HepG2 (cell line): ENCODE data around the gene LRRC39. TPM values are rescaled to one million over a fixed set of nuclear protein-coding genes. Genes with fewer than 3 reads are reported as not detected.

Experiments used
- ATM ChIP-seq: fragments of 450-650 bp; IDR thresholded peaks from 2 replicates; pipeline ENCODE4 v1.7.1; 2017; ENCODE audit warnings: mild to moderate bottlenecking, borderline replicate concordance
- BRF2 ChIP-seq: sonication (generic); formaldehyde crosslinking; IDR thresholded peaks from 2 replicates; pipeline ENCODE4 v1.8.1; 2022; ENCODE audit warnings: mild to moderate bottlenecking, missing genetic modification reagents
- CREB1 ChIP-seq, 2 experiments: fragments of 450-650 bp in 1 of 2; IDR thresholded peaks; 2 replicates each; pipeline ENCODE4 v1.6.1; 2016 to 2017; ENCODE audit warnings: control low read depth in 1 of 2, mild to moderate bottlenecking in 1 of 2, missing compliant biosample characterization in 1 of 2, missing genetic modification characterization in 1 of 2
- CTCF ChIP-seq: sonication (generic); formaldehyde crosslinking; IDR thresholded peaks from 2 replicates; pipeline ENCODE4 v1.5.0; 2020; ENCODE audit warnings: mild to moderate bottlenecking, missing genetic modification reagents, moderate library complexity
- ELF3 ChIP-seq: IDR thresholded peaks from 2 replicates; pipeline ENCODE4 v1.6.1; 2016; ENCODE audit warnings: missing genetic modification reagents, missing compliant biosample characterization
- GLMP ChIP-seq: sonication (generic); formaldehyde crosslinking; IDR thresholded peaks from 2 replicates; pipeline ENCODE4 v1.9.0; 2021; ENCODE audit warnings: missing genetic modification reagents, mild to moderate bottlenecking, borderline replicate concordance
- ISL2 ChIP-seq: sonication (generic); formaldehyde crosslinking; IDR thresholded peaks from 2 replicates; pipeline ENCODE4 v1.5.0; 2020; ENCODE audit warnings: missing genetic modification reagents
- MXI1 ChIP-seq: IDR thresholded peaks from 3 replicates; pipeline ENCODE4 v1.6.1; 2012; ENCODE audit warnings: low read depth, low read length, inconsistent platforms, borderline replicate concordance
- SAFB2 ChIP-seq: sonication (generic); formaldehyde crosslinking; IDR thresholded peaks from 2 replicates; pipeline ENCODE4 v1.5.1; 2020; ENCODE audit warnings: missing genetic modification reagents, low read depth, mild to moderate bottlenecking, borderline replicate concordance
- SNAPC5 ChIP-seq: sonication (generic); formaldehyde crosslinking; IDR thresholded peaks from 2 replicates; pipeline ENCODE4 v1.8.1; 2023; ENCODE audit warnings: mild to moderate bottlenecking, missing genetic modification reagents, borderline replicate concordance
- TBL1XR1 ChIP-seq: fragments of 150-350 bp; IDR thresholded peaks from 2 replicates; pipeline ENCODE4 v1.6.1; 2014; ENCODE audit warnings: borderline replicate concordance, low read length; ENCODE audit not compliant: partially characterized antibody
- YEATS4 ChIP-seq: sonication (generic); formaldehyde crosslinking; IDR thresholded peaks from 2 replicates; pipeline ENCODE4 v1.4.0; 2020; ENCODE audit warnings: missing genetic modification reagents, borderline replicate concordance
- ZFP82 ChIP-seq: sonication (generic); formaldehyde crosslinking; IDR thresholded peaks from 2 replicates; pipeline ENCODE4 v1.5.1; 2020; ENCODE audit warnings: mild to moderate bottlenecking, missing genetic modification reagents, borderline replicate concordance
- ZNF124 ChIP-seq: sonication (generic); formaldehyde crosslinking; IDR thresholded peaks from 2 replicates; pipeline ENCODE4 v1.4.0; 2020; ENCODE audit warnings: missing genetic modification reagents
- ZNF282 ChIP-seq: fragments of 450-650 bp; IDR thresholded peaks from 2 replicates; pipeline ENCODE4 v1.6.1; 2018; ENCODE audit not compliant: partially characterized antibody
- ZNF335 ChIP-seq: sonication (generic); formaldehyde crosslinking; IDR thresholded peaks from 2 replicates; pipeline ENCODE4 v1.4.0; 2020; ENCODE audit warnings: missing genetic modification reagents
- ZNF629 ChIP-seq: sonication (generic); formaldehyde crosslinking; conservative IDR thresholded peaks from 2 replicates; pipeline ENCODE4 v1.5.0; 2020; ENCODE audit warnings: missing genetic modification reagents
- ZNF780A ChIP-seq: sonication (generic); formaldehyde crosslinking; IDR thresholded peaks from 2 replicates; pipeline ENCODE4 v1.8.0; 2022; ENCODE audit warnings: mild to moderate bottlenecking, missing genetic modification reagents, moderate library complexity
- ZNF782 ChIP-seq: sonication (generic); formaldehyde crosslinking; IDR thresholded peaks from 2 replicates; pipeline ENCODE4 v1.4.0; 2020; ENCODE audit warnings: missing genetic modification reagents, mild to moderate bottlenecking, borderline replicate concordance
- ZNF850 ChIP-seq: sonication (generic); formaldehyde crosslinking; conservative IDR thresholded peaks from 2 replicates; pipeline ENCODE4 v1.9.0; 2021; ENCODE audit warnings: mild to moderate bottlenecking, missing genetic modification reagents
- ZNF891 ChIP-seq: sonication (generic); formaldehyde crosslinking; IDR thresholded peaks from 2 replicates; pipeline ENCODE4 v1.5.0; 2020; ENCODE audit warnings: mild to moderate bottlenecking, missing genetic modification reagents
- ZSCAN25 ChIP-seq: sonication (generic); formaldehyde crosslinking; IDR thresholded peaks from 2 replicates; pipeline ENCODE4 v1.8.0; 2022; ENCODE audit warnings: mild to moderate bottlenecking, missing genetic modification reagents
- ZZZ3 ChIP-seq: sonication (generic); formaldehyde crosslinking; IDR thresholded peaks from 2 replicates; pipeline ENCODE4 v1.4.0; 2020; ENCODE audit warnings: missing genetic modification reagents, mild to moderate bottlenecking, borderline replicate concordance
- polyA plus RNA-seq, 8 experiments: library from polyadenylated mRNA; depleted of rRNA in 3 of 8; stranded (reverse) in 7 of 8; unstranded in 1 of 8; fragments of >200 nt; fragmentation: Illumina TruSeq in 4 of 8; extraction: Trizol in 4 of 8; gene quantifications; 2 replicates each; pipeline versions ENCODE4 v1.2.1 to v1.2.3, GENCODE V29; 2011 to 2016; ENCODE audit warnings: low read depth in 4 of 8, missing spikeins in 1 of 8, mixed read lengths in 1 of 8; ENCODE audit not compliant: insufficient read depth in 1 of 8
- total RNA-seq, 5 experiments: library from RNA; depleted of rRNA; stranded (reverse); fragments of >200 nt; fragmentation: Illumina TruSeq; extraction: Trizol; gene quantifications; 2 replicates each; pipeline ENCODE4 v1.2.3, GENCODE V29; 2016; ENCODE audit warnings: low read depth in 1 of 5

LRRC39 gene
- total and polyA plus RNA-seq, 2 of the 13 experiments (the other 11 are each of a cell fraction or from before 2014, with no cell fraction given), result 0.07 to 0.32 TPM

- TF ChIP-seq ZNF780A (no peak), SNAPC5 (CRISPR knock-in tag) (no peak), CREB1 (IDR thresholded peaks at IDR 0.05) (peak; percentile 62), CREB1 (CRISPR knock-in tag; IDR thresholded peaks at IDR 0.05) (peak; percentile 90), CTCF (CRISPR knock-in tag) (0 out of 2 replicates have a peak, but pooled peaks have one; percentile 1), ZNF782 (CRISPR knock-in tag) (peak; percentile 64; the same call in 1 of the 2 replicates), ZNF850 (CRISPR knock-in tag) (no peak), ZSCAN25 (CRISPR knock-in tag) (no peak; the same call in 1 of the 2 replicates), YEATS4 (CRISPR knock-in tag) (peak; percentile 86; the same call in 1 of the 2 replicates), GLMP (CRISPR knock-in tag) (no peak), ZNF335 (CRISPR knock-in tag) (peak; percentile 84), ZNF891 (CRISPR knock-in tag) (peak; percentile 92), BRF2 (CRISPR knock-in tag) (peak; percentile 48; the same call in 1 of the 2 replicates), ATM (no peak), ZNF282 (no peak), ISL2 (CRISPR knock-in tag) (peak; percentile 65; the same call in 1 of the 2 replicates), ZNF629 (CRISPR knock-in tag) (no peak), ZFP82 (CRISPR knock-in tag) (0 out of 2 replicates have a peak, but pooled peaks have one; percentile 65), ELF3 (CRISPR knock-in tag) (peak; percentile 94), SAFB2 (CRISPR knock-in tag) (0 out of 2 replicates have a peak, but pooled peaks have one; percentile 36), TBL1XR1 (peak; percentile 33), MXI1 (peak; percentile 96), ZZZ3 (CRISPR knock-in tag) (peak; percentile 77; the same call in 1 of the 2 replicates), ZNF124 (peak; percentile 41; the same call in 1 of the 2 replicates)
Observed at GRCh38 chr1:100132566-100133477, 45.2 kb downstream of the LRRC39 start, which contains the start of the genes SASS6 and TRMT13 (continued).
